A549 treated with GW870086 at 1 μM for 4 hours (cell line): ENCODE data around the gene CAPN13. TPM values are rescaled to one million over a fixed set of nuclear protein-coding genes. Genes with fewer than 3 reads are reported as not detected.

Source experiments
- total RNA-seq: library from RNA; stranded (reverse); fragments of 200-300 nt; extraction: Qiagen RNA extraction; gene quantifications from 5 replicates; pipeline ENCODE4 v1.2.3, GENCODE V29; 2022; ENCODE audit warnings: low read depth

CAPN13 gene, protein sequence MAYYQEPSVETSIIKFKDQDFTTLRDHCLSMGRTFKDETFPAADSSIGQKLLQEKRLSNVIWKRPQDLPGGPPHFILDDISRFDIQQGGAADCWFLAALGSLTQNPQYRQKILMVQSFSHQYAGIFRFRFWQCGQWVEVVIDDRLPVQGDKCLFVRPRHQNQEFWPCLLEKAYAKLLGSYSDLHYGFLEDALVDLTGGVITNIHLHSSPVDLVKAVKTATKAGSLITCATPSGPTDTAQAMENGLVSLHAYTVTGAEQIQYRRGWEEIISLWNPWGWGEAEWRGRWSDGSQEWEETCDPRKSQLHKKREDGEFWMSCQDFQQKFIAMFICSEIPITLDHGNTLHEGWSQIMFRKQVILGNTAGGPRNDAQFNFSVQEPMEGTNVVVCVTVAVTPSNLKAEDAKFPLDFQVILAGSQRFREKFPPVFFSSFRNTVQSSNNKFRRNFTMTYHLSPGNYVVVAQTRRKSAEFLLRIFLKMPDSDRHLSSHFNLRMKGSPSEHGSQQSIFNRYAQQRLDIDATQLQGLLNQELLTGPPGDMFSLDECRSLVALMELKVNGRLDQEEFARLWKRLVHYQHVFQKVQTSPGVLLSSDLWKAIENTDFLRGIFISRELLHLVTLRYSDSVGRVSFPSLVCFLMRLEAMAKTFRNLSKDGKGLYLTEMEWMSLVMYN
- total RNA-seq, result 0.14 to 0.15 TPM in 2 of 5 replicates, not detected in the others

DNA sequence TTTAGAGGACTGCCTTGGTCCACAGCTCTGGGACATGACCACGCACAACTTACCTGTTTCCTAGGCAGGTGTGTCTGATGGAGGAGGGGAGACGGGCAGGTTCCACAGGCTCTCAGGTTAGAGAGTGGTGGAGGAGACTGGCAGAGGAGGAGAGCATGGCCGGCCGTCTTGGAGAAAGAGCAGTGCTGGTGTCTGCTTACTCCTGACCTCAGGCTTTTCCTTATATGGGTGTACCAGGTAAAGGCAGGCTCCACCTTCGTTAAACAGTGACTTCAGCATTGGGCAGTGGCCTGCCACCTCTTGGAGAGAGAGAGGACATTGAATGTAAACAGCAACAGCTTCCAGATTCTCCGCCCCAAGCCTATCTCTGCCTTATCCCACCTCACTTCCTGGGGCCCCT lies at the start of gene CAPN13:
Gene CAPN13, minus strand, starts transcription at position 198 of the 400 bp plus-strand sequence. CDS start 20,121 bp downstream, outside the sequence.

